GM10248 (cell line): Measurements from ENCODE around the gene WNK2.

Experiments used
- CTCF ChIA-PET: fragments of 300-600 bp; sonication (Branson Sonifier 250); formaldehyde crosslinking; extraction: SDS; loops from one replicate; lab custom pipeline; 2021; ENCODE audit warnings: antibody characterized with exemption; lab: Yijun Ruan, JAX
- POLR2A ChIA-PET: fragments of 350-650 bp; sonication (Branson Sonifier 250); formaldehyde crosslinking; extraction: SDS; loops from one replicate; lab custom pipeline; 2020; ENCODE audit warnings: antibody characterized with exemption; lab: Yijun Ruan, JAX
- DNase-seq: peaks from one replicate; pipeline ENCODE4 v3.0.0; 2012; ENCODE audit errors: extremely low spot score
- CTCF ChIP-seq: IDR thresholded peaks from 2 replicates; pipeline ENCODE4 v1.5.1; 2012; ENCODE audit warnings: mild to moderate bottlenecking, low read depth; ENCODE audit errors: extremely low read depth, missing control alignments, control extremely low read depth

Gene WNK2

GRCh38 chr9:93232388-93232960 is 48.5 kb downstream of the WNK2 start:
- ChIA-PET CTCF (interaction anchor here (1.6 to 1.9 kb wide), 2 partner anchors 10 to 15 kb away, joined by 5 read pairs; no protein-coding TSS in a partner anchor), POLR2A (no interaction called here)
- TF ChIP-seq CTCF, result no peak
- no peak for DNase-seq

GRCh38 chr9:93233033-93233432 is 49.1 kb downstream of the WNK2 start:
- no peak for TF ChIP-seq CTCF
- POLR2A ChIA-PET, result no interaction called here
- no peak for DNase-seq
- CTCF ChIA-PET, result interaction anchor here (1.2 to 1.6 kb wide), 2 partner anchors 10 kb away, joined by 4 to 5 read pairs; no protein-coding TSS in a partner anchor

- DNase-seq, result no peak
- TF ChIP-seq CTCF, result no peak
- POLR2A ChIA-PET, result no interaction called here
- CTCF ChIA-PET, result interaction anchor here (1.3 kb wide), 1 partner anchor 11 kb away, joined by 3 read pairs; no protein-coding TSS in a partner anchor
Observed at GRCh38 chr9:93234600-93234999, 50.7 kb downstream of the WNK2 start.

GRCh38 chr9:93235300-93235960 is 51.5 kb downstream of the WNK2 start:
- DNase-seq, result no peak
- POLR2A ChIA-PET, result no interaction called here
- CTCF ChIA-PET, result interaction anchor here (1.3 kb wide), 1 partner anchor 12 kb away, joined by 3 read pairs; no protein-coding TSS in a partner anchor
- TF ChIP-seq CTCF, result no peak

GRCh38 chr9:93236541-93237206 is 52.7 kb downstream of the WNK2 start:
- ChIA-PET CTCF (no interaction called here), POLR2A (no interaction called here)
- no peak for DNase-seq
- no peak for TF ChIP-seq CTCF

- no peak for TF ChIP-seq CTCF
- ChIA-PET CTCF (no interaction called here), POLR2A (no interaction called here)
- no peak for DNase-seq
Observed at GRCh38 chr9:93237540-93237939, 53.6 kb downstream of the WNK2 start.
